A549 treated with ZK216348 at 1 μM for 4 hours (cell line): ENCODE data around the gene DPY19L2. TPM values are rescaled to one million over a fixed set of nuclear protein-coding genes. Genes with fewer than 3 reads are reported as not detected.

ENCODE experiments used
- total RNA-seq: library from RNA; stranded (reverse); fragments of 200-300 nt; extraction: Qiagen RNA extraction; gene quantifications from 5 replicates; pipeline ENCODE4 v1.2.3, GENCODE V29; 2022; ENCODE audit warnings: low read depth

The DPY19L2 gene
- total RNA-seq, result 1.3 to 3.3 TPM (median 2.6 TPM) in 5 replicates

GRCh38 chr12:63668028-63668799, at the start of gene DPY19L2:
DPY19L2 (minus strand) TSS chr12:63668493; CDS start chr12:63668393, 100 bp downstream.

Other genes starting within 250 kb of the DPY19L2 start
- 24.3 to 28.0 TPM (median 27.6 TPM) in 5 replicates for gene RXYLT1, start 111.4 kb upstream of the DPY19L2 start, total RNA-seq
- gene SRGAP1, start 176.2 kb upstream of the DPY19L2 start, total RNA-seq, result 9.0 to 15.1 TPM (median 10.9 TPM) in 5 replicates